Activated T-helper 1 cell treated with Interleukin-2 at 50 U/mL for 16 hours (primary cell): ENCODE results near the gene AADAC.
"Not testable (repeated sequence)": the region's sequence is repeated elsewhere in the genome, so short reads cannot be mapped to it uniquely, and the experiment has no call there.

ENCODE experiments used
- DNase-seq: peaks from one replicate; pipeline ENCODE4 v3.0.0-alpha.2; 2020; ENCODE audit warnings: low read depth

The AADAC gene

GRCh38 chr3:151856118-151856517 is 42.2 kb downstream of the AADAC start:
- no peak for DNase-seq

- DNase-seq: no peak
These were observed 42.7 kb downstream of the AADAC start for GRCh38 chr3:151856641-151857040.

GRCh38 chr3:151859233-151859673 is 45.3 kb downstream of the AADAC start:
- no peak for DNase-seq

- DNase-seq: no peak
These were observed 46.0 kb downstream of the AADAC start for GRCh38 chr3:151859905-151860304.

- DNase-seq: no peak
These were observed 49.7 kb downstream of the AADAC start for GRCh38 chr3:151863611-151864010.

GRCh38 chr3:151864423-151865101 is 50.6 kb downstream of the AADAC start:
- DNase-seq: no peak

GRCh38 chr3:151866711-151867410 is 52.9 kb downstream of the AADAC start:
- no peak for DNase-seq

- no peak for DNase-seq
These were observed 53.8 kb downstream of the AADAC start for GRCh38 chr3:151867666-151868065.

- DNase-seq: no peak
These were observed 55.3 kb downstream of the AADAC start for GRCh38 chr3:151869181-151869580.

- DNase-seq: no peak
These were observed 57.9 kb downstream of the AADAC start for GRCh38 chr3:151871639-151872468.

- DNase-seq: no peak
These were observed 59.5 kb downstream of the AADAC start, which contains the start of gene SUCNR1 for GRCh38 chr3:151873398-151873797. Gene SUCNR1 (plus strand): TSS chr3:151873643. CDS start chr3:151879893, 6,250 bp downstream.

GRCh38 chr3:151874079-151874478 is 60.2 kb downstream of the AADAC start:
- not testable (repeated sequence) for DNase-seq

- DNase-seq: no peak
These were observed 61.8 kb downstream of the AADAC start for GRCh38 chr3:151875759-151876158.

GRCh38 chr3:151877269-151877668 is 63.4 kb downstream of the AADAC start:
- DNase-seq: no peak
